ENCODE data around the gene CSNK1D. TPM values are rescaled to one million over a fixed set of nuclear protein-coding genes. Genes with fewer than 3 reads are reported as not detected.

Gene CSNK1D
- total RNA-seq, 4 donors from 2014 or later: 148 to 232 (median 215) TPM

DNA sequence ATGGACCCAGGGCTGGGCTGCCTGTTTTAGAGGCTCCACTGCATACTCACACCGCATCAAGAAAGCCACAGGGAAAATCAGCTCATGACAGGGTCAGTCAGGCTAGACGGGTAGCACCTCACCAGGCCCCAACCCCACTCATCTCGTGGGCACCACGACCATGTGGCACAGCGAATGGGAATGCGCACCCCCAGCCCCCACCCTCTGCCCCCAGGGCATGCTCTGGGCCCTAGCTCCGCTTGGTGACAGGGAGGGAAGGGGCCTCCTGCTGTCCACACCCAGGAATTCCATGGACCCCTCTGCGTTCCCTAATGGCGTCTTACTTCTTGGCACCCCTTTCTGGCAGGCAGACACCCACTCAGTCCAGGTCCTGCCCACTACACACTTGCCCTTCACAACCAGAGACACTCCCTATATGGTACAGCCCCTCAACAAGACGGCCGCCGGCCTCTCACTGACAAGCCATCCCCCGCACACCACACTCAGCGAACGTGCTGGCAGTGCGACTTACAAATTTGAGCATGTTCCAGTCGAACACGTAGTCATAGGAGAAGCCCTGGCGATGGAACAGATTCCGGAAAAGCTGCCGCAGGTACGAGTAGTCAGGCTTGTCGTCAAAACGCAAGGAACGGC lies 22.5 kb downstream of the CSNK1D start:
- peaks cover 0 to 99% (median 4%) of the 10 kb centered on the region in 3 donors for H3K36me3 ChIP-seq
- DNase-seq: no peak
- H3K4me1 ChIP-seq: peaks cover 0 to 24% (median 0%) of the 10 kb centered on the region in 4 donors
- H3K9me3 ChIP-seq: no peaks in the 10 kb centered on the region
- H3K27ac ChIP-seq: no peak overlapping the region
- H3K27me3 ChIP-seq: no peaks in the 10 kb centered on the region
- TF ChIP-seq, protein P1, sequence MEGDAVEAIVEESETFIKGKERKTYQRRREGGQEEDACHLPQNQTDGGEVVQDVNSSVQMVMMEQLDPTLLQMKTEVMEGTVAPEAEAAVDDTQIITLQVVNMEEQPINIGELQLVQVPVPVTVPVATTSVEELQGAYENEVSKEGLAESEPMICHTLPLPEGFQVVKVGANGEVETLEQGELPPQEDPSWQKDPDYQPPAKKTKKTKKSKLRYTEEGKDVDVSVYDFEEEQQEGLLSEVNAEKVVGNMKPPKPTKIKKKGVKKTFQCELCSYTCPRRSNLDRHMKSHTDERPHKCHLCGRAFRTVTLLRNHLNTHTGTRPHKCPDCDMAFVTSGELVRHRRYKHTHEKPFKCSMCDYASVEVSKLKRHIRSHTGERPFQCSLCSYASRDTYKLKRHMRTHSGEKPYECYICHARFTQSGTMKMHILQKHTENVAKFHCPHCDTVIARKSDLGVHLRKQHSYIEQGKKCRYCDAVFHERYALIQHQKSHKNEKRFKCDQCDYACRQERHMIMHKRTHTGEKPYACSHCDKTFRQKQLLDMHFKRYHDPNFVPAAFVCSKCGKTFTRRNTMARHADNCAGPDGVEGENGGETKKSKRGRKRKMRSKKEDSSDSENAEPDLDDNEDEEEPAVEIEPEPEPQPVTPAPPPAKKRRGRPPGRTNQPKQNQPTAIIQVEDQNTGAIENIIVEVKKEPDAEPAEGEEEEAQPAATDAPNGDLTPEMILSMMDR (IDR thresholded peaks at IDR 0.05): no peak
- no peak for TF ChIP-seq POLR2A (IDR thresholded peaks at IDR 0.05)
- H3K4me3 ChIP-seq: no peak overlapping the region

DNA sequence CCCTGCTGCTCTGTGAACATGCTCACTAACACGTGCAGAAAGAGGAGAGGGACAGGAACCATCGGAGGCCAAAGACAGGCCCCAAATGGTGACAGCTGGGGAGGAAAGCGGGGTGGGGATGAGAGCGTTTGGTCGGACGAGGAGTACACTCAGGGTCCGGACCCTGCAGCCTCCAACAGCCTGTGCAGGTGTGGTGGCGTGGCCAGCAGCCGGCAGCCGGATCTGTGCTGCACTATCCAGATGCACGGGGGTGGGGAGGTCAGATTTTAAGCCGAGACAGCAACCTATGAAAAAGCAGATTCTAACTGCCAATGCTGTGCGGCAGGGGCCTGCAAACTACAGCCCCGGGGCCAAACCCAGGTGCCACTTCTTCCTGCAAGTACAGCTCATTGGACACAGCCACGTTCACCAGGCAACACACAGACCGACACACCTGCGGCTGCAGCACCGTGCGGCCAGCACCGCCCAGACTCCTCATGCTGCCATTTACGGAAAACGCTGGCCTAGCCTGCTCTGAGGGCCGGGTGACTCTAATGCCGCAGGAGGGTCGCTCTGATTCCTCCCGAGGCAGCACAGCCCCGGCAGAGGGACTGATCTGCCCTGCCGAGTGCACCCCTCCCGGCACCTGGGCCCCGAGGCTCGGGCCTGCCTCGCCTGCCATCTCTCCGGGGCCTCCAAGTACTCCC lies 23.5 kb downstream of the CSNK1D start:
- no peak overlapping the region for H3K27ac ChIP-seq

DNA sequence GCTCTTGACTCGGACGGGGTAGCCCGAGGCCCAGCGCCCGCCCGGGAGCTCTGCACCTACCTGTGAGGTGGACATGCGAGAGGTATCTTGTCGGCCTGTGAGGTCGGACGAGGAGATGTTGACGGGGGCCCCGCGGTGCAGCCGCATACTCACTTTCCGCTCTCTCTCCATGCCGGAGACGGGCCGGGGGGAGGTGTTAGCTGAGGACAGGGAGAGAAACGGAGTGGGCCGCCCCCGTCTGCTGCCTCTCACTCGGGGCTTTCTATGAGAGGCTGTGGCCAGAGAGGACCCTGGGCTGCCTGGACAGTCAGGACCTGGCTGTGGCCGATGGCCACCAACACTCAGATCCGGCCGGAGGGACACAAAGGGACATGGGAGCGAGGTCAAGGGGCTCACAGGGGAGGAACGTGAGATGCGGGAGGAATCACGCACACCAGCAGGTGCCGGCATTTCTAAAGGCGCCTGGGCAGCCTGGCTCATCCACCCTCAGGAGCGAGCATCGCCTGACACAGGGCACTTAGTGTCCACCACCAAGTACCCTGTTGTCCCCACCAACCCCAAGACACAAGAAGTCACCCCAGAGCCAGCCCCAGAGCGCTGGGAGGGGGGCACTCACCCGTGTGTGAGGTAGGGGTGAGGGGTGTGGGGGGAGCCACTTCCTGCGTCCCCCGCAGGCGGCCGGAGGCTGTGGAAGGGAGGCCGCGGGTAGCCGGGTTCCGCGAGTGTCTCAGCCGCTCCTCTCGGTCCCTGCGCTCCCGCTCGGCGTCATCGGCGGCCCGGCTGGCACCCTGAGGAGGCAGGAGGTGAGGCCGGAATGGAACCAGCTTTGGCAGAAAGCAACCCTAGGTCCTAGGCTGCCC lies 24.5 kb downstream of the CSNK1D start:
- TF ChIP-seq, protein P1 (IDR thresholded peaks at IDR 0.05): no peak
- TF ChIP-seq POLR2A (IDR thresholded peaks at IDR 0.05): no peak
- Histone ChIP-seq H3K4me1 (peaks cover 0 to 35% (median 0%) of the 10 kb centered on the region in 4 donors), H3K36me3 (peaks cover 0 to 100% (median 4%) of the 10 kb centered on the region in 3 donors), H3K27ac (no peak overlapping the region), H3K4me3 (no peak overlapping the region), H3K27me3 (no peaks in the 10 kb centered on the region), H3K9me3 (no peaks in the 10 kb centered on the region)
- DNase-seq: no peak

More for the DNA sequence above, 23.5 kb downstream of the CSNK1D start:
- no peaks in the 10 kb centered on the region for H3K27me3 ChIP-seq
- no peaks in the 10 kb centered on the region for H3K9me3 ChIP-seq
- no peak overlapping the region for H3K4me3 ChIP-seq
- TF ChIP-seq, protein P1 (IDR thresholded peaks at IDR 0.05): no peak
- TF ChIP-seq POLR2A (IDR thresholded peaks at IDR 0.05): no peak
- no peak for DNase-seq
- peaks cover 0 to 28% (median 0%) of the 10 kb centered on the region in 4 donors for H3K4me1 ChIP-seq
- peaks cover 0 to 99% (median 4%) of the 10 kb centered on the region in 3 donors for H3K36me3 ChIP-seq

DNA sequence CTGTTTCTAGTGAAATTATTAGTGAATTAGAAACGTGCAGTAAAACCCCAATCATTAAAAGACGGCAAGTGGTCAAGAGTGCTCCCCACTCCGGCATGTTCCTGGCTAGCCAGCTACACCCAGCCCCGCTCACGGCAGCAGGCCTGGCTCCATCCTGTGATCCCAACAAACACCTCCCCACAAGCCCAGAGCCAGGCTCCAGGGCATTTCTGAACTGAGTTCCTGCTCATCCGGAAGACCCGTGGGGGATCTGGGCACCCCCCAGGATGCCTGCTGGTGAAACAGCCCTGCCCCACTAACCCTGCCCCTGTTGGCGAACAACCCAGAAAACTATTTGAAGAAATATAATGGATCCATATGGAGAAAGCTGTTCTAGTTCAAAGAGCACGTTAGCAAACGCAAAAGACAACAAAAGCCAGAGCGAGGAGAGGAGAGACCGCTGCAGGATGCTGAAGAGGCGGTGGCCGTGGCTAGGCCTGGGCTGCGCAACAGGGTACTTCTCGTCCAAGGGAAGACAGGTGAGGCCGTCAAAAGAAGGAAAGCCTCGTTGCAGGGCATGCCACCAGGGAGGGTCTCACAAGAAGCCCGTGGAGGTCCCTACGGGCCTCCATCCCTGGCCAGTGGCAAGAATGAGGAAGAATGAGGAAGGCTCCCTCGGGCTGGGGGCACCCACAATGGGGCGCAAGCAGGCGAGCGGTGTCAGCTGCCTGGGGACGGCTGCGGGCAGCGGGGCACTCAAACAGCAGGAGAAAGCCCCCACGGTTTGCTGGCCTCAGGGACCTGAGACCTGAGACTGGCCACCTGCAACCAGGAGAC lies 25.4 kb downstream of the CSNK1D start:
- TF ChIP-seq, protein P1 (IDR thresholded peaks at IDR 0.05): no peak
- TF ChIP-seq POLR2A (IDR thresholded peaks at IDR 0.05): no peak
- no peaks in the 10 kb centered on the region for H3K9me3 ChIP-seq
- H3K4me1 ChIP-seq: peaks cover 0 to 45% (median 0%) of the 10 kb centered on the region in 4 donors
- no peaks in the 10 kb centered on the region for H3K27me3 ChIP-seq
- no peak overlapping the region for H3K27ac ChIP-seq
- no peak for DNase-seq
- H3K4me3 ChIP-seq: no peak overlapping the region
- peaks cover 0 to 100% (median 4%) of the 10 kb centered on the region in 3 donors for H3K36me3 ChIP-seq
